Activated CD8-positive, alpha-beta memory T cell treated with anti-CD3 and anti-CD28 coated beads, Interleukin-2, amount 10 ng/mL, durations not matched to agents 7 days and 5 days (primary cell): ENCODE data around the gene SEC14L2. TPM values are rescaled to one million over a fixed set of nuclear protein-coding genes. Genes with fewer than 3 reads are reported as not detected.

Experiments used
- ATAC-seq: fragments of 150-1000 bp; cut with Tn5 transposase; one replicate; pipeline ENCODE4 v1.10.0; 2021; ENCODE audit warnings: moderate library complexity
- CTCF ChIA-PET: fragments of 350-600 bp; sonication (Branson Sonifier 250); formaldehyde crosslinking; loops from one replicate; lab custom pipeline; 2021; ENCODE audit warnings: antibody characterized with exemption; lab: Charles Lee
- DNase-seq: peaks from one replicate; pipeline ENCODE4 v3.0.0-alpha.2; 2020
- H3K27ac Mint-ChIP-seq: one replicate; pipeline ENCODE4 v1.8.0; 2021; ENCODE audit warnings: mild to moderate bottlenecking, mixed read lengths
- H3K27me3 Mint-ChIP-seq: one replicate; pipeline ENCODE4 v1.8.0; 2021; ENCODE audit warnings: mixed read lengths
- H3K36me3 Mint-ChIP-seq: one replicate; pipeline ENCODE4 v1.8.0; 2021; ENCODE audit warnings: mild to moderate bottlenecking, mixed read lengths
- H3K4me1 Mint-ChIP-seq: one replicate; pipeline ENCODE4 v1.8.0; 2021; ENCODE audit warnings: mixed read lengths
- H3K4me3 Mint-ChIP-seq: one replicate; pipeline ENCODE4 v1.8.0; 2021; ENCODE audit warnings: mild to moderate bottlenecking, moderate library complexity, mixed read lengths
- H3K9me3 Mint-ChIP-seq: one replicate; pipeline ENCODE4 v1.8.0; 2022; ENCODE audit warnings: low read depth, mixed read lengths
- total RNA-seq, 2 experiments: library from RNA; stranded (reverse); gene quantifications; one replicate each; pipeline ENCODE4 v1.2.3, GENCODE V29; 2021

Gene SEC14L2
- total RNA-seq, 2 experiments from 2014 or later, result 2.2 to 4.8 TPM

DNA sequence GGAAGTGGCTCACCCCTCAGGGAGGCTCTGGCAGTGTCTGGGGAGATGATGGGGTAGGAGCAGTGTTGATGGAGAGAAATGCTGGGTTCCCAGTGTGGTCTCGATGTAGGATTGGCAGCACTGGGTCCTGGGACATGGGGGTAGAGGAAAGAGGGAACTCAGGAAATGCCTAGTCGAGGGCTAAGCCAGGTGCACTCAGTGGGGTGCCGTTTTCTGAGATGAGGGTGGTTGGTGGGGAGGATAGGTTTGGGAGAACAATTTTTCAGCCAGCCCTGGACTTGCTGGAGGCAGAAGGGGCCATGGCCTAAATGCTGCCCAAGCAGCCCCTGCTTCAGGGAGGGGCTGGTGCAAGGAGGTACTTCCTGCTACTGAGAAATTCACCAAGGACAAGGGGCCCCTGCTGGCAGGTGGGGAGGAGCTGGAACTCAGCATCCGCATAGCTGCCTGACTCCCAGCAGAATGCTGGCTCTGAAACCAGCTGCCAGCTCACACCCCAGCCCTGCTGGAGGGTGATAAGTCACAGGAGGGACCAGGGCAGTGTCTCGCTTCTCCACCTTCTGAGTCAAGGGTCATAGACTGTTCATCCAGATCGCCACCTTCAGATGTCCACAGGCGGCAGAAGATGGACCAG is 34.1 kb upstream of the SEC14L2 start:
- Mint-ChIP-seq H3K27ac (peak overlapping the region; percentile 28), H3K9me3 (no peaks in the 10 kb centered on the region), H3K36me3 (no peaks in the 10 kb centered on the region), H3K4me1 (peaks cover 11% of the 10 kb centered on the region), H3K4me3 (no peak overlapping the region), H3K27me3 (no peaks in the 10 kb centered on the region)
- ATAC-seq (no peak), DNase-seq (no peak)
- CTCF ChIA-PET, result interaction anchor here (2.2 kb wide), 1 partner anchor 74 kb away, joined by 8 read pairs; the partner anchor contains the start of gene CASTOR1

DNA sequence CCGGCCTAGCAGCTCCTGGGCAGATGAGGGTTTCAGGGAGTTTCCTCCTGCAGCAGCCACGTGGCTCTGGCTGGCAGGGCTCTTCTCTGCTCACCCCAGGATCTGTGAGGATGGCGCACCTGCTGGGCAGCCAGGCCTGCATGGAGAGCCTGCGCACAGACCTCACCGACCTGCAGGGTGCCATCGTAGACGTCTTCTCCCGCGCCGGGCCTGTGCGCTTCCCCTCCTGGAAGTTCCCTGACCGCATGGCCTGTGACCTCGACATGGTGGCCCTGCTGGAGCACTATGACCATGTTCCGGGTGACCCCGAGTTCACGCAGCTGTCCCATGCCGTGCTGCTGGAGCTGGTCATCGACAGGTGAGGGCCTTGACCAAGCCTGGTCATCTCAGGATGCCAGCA is 30.9 kb upstream of the SEC14L2 start:
- CTCF ChIA-PET, result interaction anchor here (1.7 kb wide), 1 partner anchor 78 kb away, joined by 8 read pairs; no protein-coding TSS in a partner anchor
- Mint-ChIP-seq H3K4me1 (peaks cover 7% of the 10 kb centered on the region), H3K36me3 (no peaks in the 10 kb centered on the region), H3K4me3 (no peak overlapping the region), H3K27ac (no peak overlapping the region), H3K9me3 (no peaks in the 10 kb centered on the region), H3K27me3 (no peaks in the 10 kb centered on the region)
- no peak for ATAC-seq
- no peak for DNase-seq

DNA sequence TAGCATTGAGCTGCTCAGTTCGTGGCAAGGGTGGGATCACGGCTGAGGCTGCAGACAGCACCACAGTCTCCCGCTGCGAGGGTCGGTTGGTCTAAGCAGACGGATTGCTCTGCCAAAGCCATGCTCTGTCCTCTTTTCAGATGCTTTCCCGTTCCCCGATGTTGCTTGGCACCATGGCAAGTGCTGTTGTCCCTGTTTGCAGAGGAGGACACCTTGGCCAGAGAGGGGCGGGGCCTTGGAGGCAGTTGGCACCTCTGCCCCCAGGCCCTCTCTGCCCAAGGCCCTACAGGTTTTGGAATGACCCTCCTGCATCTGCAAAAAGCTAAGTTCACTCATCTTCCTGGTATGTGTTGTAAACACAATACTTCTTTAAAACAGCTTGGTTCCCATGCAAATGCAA is 28.4 kb upstream of the SEC14L2 start:
- Mint-ChIP-seq H3K9me3 (no peaks in the 10 kb centered on the region), H3K4me3 (no peak overlapping the region), H3K4me1 (no peaks in the 10 kb centered on the region), H3K27ac (no peak overlapping the region), H3K27me3 (no peaks in the 10 kb centered on the region), H3K36me3 (no peaks in the 10 kb centered on the region)
- DNase-seq, result no peak
- no peak for ATAC-seq
- CTCF ChIA-PET, result interaction anchor here (1.2 to 1.8 kb wide), 6 partner anchors 9 to 113 kb away, joined by 3 to 9 read pairs (median 3); partner anchors contain the start of gene SF3A1

DNA sequence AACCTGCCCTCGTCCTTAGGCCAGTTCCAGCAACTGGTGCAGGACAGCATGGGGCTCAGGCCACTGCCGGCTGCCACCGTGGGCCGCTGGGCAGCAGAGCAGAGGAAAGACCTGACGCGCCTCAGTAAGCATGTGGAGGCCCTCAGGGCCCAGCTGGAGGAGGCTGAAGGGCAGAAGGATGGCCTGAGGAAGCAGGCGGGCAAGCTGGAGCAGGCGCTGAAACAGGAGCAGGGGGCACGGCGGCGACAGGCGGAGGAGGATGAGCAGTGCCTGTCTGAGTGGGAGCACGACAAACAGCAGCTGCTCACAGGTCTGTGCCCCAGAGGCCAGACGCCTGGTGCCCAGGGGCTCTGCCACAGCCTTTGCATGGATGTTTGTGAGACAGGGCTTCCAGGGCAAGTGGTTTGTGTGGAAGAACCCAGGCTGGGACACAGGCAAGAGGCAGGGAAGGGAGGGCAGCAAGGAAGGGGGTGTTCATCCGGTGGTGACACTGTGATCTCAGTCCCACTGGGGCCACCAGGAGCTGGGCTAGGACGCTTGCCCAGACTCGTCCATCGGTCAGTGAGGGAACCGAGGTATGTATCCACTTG is 26.1 kb upstream of the SEC14L2 start:
- H3K4me1 Mint-ChIP-seq, result no peaks in the 10 kb centered on the region
- no peak overlapping the region for H3K4me3 Mint-ChIP-seq
- no peaks in the 10 kb centered on the region for H3K27me3 Mint-ChIP-seq
- H3K36me3 Mint-ChIP-seq, result no peaks in the 10 kb centered on the region
- ATAC-seq (no peak), DNase-seq (no peak)
- CTCF ChIA-PET, result no interaction called here
- H3K9me3 Mint-ChIP-seq, result no peaks in the 10 kb centered on the region
- no peak overlapping the region for H3K27ac Mint-ChIP-seq

DNA sequence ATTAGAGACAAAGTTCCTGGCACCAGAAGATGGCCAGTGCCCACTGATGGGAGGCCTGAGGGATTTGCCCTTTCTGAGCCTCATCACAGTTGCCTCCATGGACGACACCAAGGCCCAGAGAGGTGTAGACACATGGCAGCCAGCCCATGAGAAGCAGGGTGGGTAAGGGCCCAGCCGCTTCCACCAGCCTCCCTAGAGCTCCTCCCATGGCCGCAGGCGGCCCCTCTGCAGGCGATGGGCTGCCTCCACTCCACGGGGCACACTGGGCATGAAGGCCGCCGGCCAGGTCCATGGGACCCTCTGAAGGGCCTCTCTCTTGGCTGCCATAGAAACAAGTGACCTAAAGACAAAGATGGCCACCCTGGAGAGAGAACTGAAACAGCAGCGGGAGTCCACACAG is 25.5 kb upstream of the SEC14L2 start:
- Mint-ChIP-seq H3K27me3 (no peaks in the 10 kb centered on the region), H3K4me1 (no peaks in the 10 kb centered on the region), H3K4me3 (no peak overlapping the region), H3K27ac (no peak overlapping the region), H3K9me3 (no peaks in the 10 kb centered on the region), H3K36me3 (no peaks in the 10 kb centered on the region)
- CTCF ChIA-PET, result interaction anchor here (1.8 kb wide), 1 partner anchor 16 kb away, joined by 5 read pairs; no protein-coding TSS in a partner anchor
- no peak for DNase-seq
- ATAC-seq, result no peak

DNA sequence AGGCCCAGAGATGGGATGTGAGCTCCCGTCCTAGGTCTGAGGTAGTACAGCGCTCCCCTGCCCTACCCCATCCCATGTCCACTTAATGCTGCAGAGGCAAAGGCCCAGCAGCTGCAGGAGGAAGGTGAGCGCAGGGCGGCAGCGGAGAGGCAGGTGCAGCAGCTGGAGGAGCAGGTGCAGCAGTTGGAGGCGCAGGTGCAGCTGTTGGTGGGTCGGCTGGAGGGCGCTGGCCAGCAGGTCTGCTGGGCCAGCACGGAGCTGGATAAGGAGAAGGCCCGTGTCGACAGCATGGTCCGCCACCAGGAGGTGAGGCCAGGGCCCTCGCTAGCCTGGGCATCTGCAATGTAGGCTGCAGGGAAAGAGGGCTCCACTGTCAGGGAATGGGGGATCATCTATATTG is 24.8 kb upstream of the SEC14L2 start:
- H3K27me3 Mint-ChIP-seq, result no peaks in the 10 kb centered on the region
- H3K9me3 Mint-ChIP-seq, result no peaks in the 10 kb centered on the region
- H3K4me3 Mint-ChIP-seq, result no peak overlapping the region
- DNase-seq, result no peak
- H3K27ac Mint-ChIP-seq, result no peak overlapping the region
- H3K36me3 Mint-ChIP-seq, result no peaks in the 10 kb centered on the region
- no peaks in the 10 kb centered on the region for H3K4me1 Mint-ChIP-seq
- CTCF ChIA-PET, result interaction anchor here (1.8 kb wide), 1 partner anchor 16 kb away, joined by 5 read pairs; no protein-coding TSS in a partner anchor
- ATAC-seq, result no peak

DNA sequence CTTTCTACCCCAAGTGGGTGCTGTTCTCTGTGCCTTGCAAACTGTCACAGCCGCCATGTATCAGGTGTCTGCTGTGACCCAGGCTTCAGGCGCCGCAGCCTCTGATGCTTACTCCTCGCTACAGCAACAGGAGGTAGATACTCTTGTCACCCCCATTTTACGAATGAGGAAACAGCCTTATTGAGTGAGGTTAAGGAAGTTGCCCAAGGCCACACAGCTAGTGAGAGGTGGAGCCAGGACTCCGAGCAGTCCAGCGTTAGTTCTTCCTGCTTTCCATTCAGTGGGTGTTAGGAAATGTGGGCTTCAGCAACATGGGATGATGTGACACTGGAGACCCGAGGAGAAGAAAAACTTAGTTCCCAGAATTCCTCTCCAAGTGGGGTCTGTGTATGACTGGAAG is 23.9 kb upstream of the SEC14L2 start:
- Mint-ChIP-seq H3K27ac (no peak overlapping the region), H3K4me1 (no peaks in the 10 kb centered on the region), H3K4me3 (no peak overlapping the region), H3K36me3 (no peaks in the 10 kb centered on the region), H3K27me3 (no peaks in the 10 kb centered on the region), H3K9me3 (no peaks in the 10 kb centered on the region)
- DNase-seq (no peak), ATAC-seq (no peak)
- CTCF ChIA-PET, result interaction anchor here (1.8 kb wide), 1 partner anchor 15 kb away, joined by 5 read pairs; no protein-coding TSS in a partner anchor

DNA sequence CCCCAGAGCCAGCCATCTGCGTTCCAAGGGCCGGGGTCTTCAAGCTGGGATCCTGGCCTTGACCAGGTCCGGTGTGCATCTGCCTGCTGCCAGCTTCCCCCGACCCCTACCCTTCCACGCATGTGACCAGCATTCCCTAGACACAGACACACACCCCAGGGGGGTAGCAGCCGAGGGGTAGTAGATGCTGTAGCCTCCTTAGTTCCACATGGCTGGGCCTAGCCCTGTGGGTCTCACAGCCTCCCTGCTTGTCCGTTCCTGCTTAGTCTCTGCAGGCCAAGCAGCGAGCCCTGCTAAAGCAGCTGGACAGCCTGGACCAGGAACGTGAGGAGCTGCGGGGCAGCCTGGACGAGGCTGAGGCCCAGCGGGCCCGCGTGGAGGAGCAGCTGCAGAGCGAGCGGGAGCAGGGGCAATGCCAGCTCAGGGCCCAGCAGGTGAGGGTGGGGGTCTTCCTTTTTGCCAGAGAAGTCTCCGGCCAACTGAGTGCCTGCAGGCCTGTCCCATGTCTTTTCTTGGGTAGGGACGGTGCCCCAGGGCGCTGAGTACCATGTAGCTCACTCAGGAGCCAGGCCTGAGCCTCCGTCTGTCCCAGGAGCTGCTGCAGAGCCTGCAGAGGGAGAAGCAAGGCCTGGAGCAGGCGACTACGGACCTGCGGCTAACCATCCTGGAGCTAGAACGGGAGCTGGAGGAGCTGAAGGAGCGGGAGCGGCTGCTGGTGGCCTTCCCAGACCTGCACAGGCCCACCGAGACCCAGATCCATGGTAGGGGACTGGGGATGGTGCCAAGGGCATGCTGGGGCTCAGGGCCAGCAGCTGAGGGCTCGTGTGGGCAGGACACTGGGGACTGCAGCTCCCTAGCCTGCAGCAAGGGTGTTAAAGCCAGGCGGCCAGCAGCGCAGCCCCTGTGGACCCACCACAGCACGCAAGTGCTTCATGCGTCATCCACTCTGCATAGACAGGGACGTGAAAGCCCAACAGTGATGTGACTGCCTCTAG is 23.2 kb upstream of the SEC14L2 start:
- DNase-seq, result no peak
- no peaks in the 10 kb centered on the region for H3K27me3 Mint-ChIP-seq
- no peak overlapping the region for H3K4me3 Mint-ChIP-seq
- H3K27ac Mint-ChIP-seq, result no peak overlapping the region
- no peaks in the 10 kb centered on the region for H3K4me1 Mint-ChIP-seq
- CTCF ChIA-PET, result interaction anchor here (1.6 to 2.2 kb wide), 3 partner anchors 14 to 86 kb away, joined by 3 to 12 read pairs (median 5); no protein-coding TSS in a partner anchor
- no peaks in the 10 kb centered on the region for H3K36me3 Mint-ChIP-seq
- no peaks in the 10 kb centered on the region for H3K9me3 Mint-ChIP-seq
- no peak for ATAC-seq

DNA sequence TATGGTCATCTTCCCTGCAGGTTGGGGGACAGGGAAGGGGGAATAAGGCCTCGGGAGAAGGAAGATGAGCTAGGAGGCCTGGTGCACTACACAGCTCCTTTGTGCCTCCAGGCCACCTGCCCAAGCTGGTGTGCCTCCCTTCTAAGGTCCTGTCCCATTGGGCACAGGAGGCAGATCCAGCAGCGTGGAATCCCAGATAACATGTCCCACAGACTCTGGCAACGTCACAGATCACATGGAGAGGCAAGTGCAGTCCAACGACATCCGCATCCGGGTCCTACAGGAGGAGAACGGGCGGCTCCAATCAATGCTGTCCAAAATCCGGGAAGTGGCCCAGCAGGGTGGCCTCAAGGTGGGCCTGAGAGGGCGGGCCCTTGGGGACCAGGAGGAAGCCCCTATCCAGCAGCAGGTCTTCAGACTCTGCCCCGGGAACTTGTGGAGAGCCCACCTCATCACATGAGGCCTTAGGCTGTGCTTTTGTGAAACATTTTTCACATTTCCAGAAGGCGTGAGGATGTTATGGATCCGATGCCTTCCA is 21.4 kb upstream of the SEC14L2 start:
- DNase-seq (no peak), ATAC-seq (no peak)
- Mint-ChIP-seq H3K4me1 (no peaks in the 10 kb centered on the region), H3K27ac (no peak overlapping the region), H3K9me3 (no peaks in the 10 kb centered on the region), H3K4me3 (no peak overlapping the region), H3K36me3 (no peaks in the 10 kb centered on the region), H3K27me3 (no peaks in the 10 kb centered on the region)
- CTCF ChIA-PET, result interaction anchor here (1.2 to 2.2 kb wide), 4 partner anchors 12 to 112 kb away, joined by 3 to 12 read pairs (median 3); no protein-coding TSS in a partner anchor

DNA sequence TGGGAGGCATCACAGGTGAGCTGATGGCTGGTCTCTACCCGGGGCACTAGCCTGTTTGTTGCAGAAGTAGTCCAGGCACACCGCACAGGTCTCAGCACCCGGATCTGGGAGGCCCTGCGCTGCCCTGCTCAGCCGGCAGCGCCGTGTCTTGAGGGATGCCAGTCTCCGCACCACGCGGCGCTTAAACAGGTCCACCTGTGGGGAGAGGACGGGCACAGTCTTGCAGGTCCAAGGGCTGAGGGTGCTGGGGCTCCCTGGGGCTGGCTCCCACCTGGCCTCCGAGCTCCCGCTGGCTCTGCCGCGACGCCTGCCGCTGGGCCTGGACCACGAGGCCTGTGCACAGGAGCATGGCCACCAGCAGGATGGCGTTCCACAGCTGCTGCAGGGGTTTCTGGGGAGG is 16.8 kb upstream of the SEC14L2 start:
- Mint-ChIP-seq H3K4me3 (no peak overlapping the region), H3K36me3 (no peaks in the 10 kb centered on the region), H3K27me3 (no peaks in the 10 kb centered on the region), H3K9me3 (no peaks in the 10 kb centered on the region), H3K27ac (no peak overlapping the region), H3K4me1 (peaks cover 7% of the 10 kb centered on the region)
- DNase-seq (no peak), ATAC-seq (no peak)
- CTCF ChIA-PET, result interaction anchor here (0.7 to 21.5 kb wide), 2 partner anchors 9 to 93 kb away, joined by 4 to 508 read pairs; partner anchors contain the start of gene CASTOR1

DNA sequence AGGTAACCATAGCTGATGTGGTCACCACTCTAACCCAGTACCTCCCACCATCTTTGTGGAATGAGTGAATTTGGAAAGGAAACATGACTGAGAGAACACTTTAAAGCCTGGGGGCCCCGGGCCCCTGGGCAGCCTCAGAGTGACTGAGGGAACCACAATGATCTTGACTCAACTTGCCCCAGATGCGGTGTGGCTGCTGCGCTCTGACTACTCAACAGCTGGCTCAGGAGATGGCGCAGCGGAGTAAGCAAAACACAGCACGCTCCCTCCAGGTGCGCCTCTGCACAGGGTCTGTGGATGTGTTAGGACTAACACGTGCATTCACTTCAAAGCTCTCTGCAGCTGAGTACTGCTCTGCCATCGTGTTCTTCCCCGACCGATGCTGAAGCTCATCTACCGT is 15.6 kb upstream of the SEC14L2 start:
- Mint-ChIP-seq H3K4me3 (no peak overlapping the region), H3K9me3 (no peaks in the 10 kb centered on the region), H3K4me1 (peaks cover 9% of the 10 kb centered on the region), H3K36me3 (no peaks in the 10 kb centered on the region), H3K27ac (no peak overlapping the region), H3K27me3 (no peaks in the 10 kb centered on the region)
- DNase-seq (peak; percentile 54), ATAC-seq (peak; percentile 49)
- CTCF ChIA-PET, result interaction anchor here (0.9 to 21.5 kb wide), 3 partner anchors 10 to 95 kb away, joined by 3 to 508 read pairs (median 12); partner anchors contain the start of gene CASTOR1

DNA sequence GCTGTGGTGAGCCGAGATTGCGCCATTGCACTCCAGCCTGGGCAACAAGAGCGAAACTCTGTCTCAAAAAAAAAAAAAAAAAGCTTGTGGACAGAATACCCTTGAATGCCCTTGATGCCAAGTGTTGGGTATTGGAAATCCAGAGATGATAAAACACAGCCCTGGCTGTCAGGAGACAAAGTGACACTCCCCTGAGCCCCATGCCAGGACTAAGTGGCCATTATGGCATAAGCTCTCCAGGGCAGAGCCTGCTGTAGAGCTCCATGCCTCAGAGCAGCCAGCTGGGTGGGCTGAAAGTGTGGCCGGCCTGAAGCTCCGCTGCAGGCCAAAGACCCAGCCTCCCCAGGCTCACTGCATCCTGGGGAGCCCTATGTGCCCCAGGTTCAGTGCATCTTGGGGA is 14.5 kb upstream of the SEC14L2 start:
- Mint-ChIP-seq H3K4me3 (no peak overlapping the region), H3K9me3 (no peaks in the 10 kb centered on the region), H3K27me3 (no peaks in the 10 kb centered on the region), H3K4me1 (peaks cover 11% of the 10 kb centered on the region), H3K27ac (no peak overlapping the region), H3K36me3 (no peaks in the 10 kb centered on the region)
- no peak for DNase-seq
- CTCF ChIA-PET, result interaction anchor here (0.6 to 21.5 kb wide), 2 partner anchors 96 to 963 kb away, joined by 3 to 508 read pairs; partner anchors contain the start of gene CASTOR1
- ATAC-seq, result no peak
